ENCODE data around the gene QSOX2. TPM values are rescaled to one million over a fixed set of nuclear protein-coding genes. Genes with fewer than 3 reads are reported as not detected.

QSOX2 gene
- total RNA-seq (ENCODE audit: low replicate concordance), result 3.3 and 7.9 TPM in 2 replicates

GRCh38 chr9:136245219-136246150, at the start of gene QSOX2:
TSS of gene QSOX2 (minus strand) at chr9:136245812. CDS start at chr9:136245803, 9 bp downstream.

GRCh38 chr9:136204838-136205706, 40.5 kb downstream of the QSOX2 start, which contains the start of gene LHX3:
TSS of gene LHX3 (minus strand) at chr9:136205128. CDS start at chr9:136205012, 116 bp downstream.

Other genes with a start within 250 kb of the QSOX2 start
- gene NACC2, start 150.5 kb downstream of the QSOX2 start, total RNA-seq (ENCODE audit: low replicate concordance), result 11.9 and 21.5 TPM in 2 replicates
- gene TMEM250, start 126.9 kb downstream of the QSOX2 start, total RNA-seq (ENCODE audit: low replicate concordance), result 32.2 and 39.1 TPM in 2 replicates
- gene LHX3, start 40.7 kb downstream of the QSOX2 start, total RNA-seq (ENCODE audit: low replicate concordance), result not detected in 2 replicates
- gene CCDC187, start 58.3 kb upstream of the QSOX2 start, total RNA-seq (ENCODE audit: low replicate concordance), result under 0.01 TPM in 1 of 2 replicates, not detected in the other
- 33.7 and 35.2 TPM in 2 replicates for gene GPSM1, start 81.7 kb upstream of the QSOX2 start, total RNA-seq (ENCODE audit: low replicate concordance)
- gene DNLZ, start 117.9 kb upstream of the QSOX2 start, total RNA-seq (ENCODE audit: low replicate concordance), result 5.0 and 10.4 TPM in 2 replicates
- gene CARD9, start 127.9 kb upstream of the QSOX2 start, total RNA-seq (ENCODE audit: low replicate concordance), result 0.53 and 0.59 TPM in 2 replicates
- 2.7 and 4.9 TPM in 2 replicates for gene SNAPC4, start 154.4 kb upstream of the QSOX2 start, total RNA-seq (ENCODE audit: low replicate concordance)
- 17.3 and 28.6 TPM in 2 replicates for gene ENTR1, start 164.8 kb upstream of the QSOX2 start, total RNA-seq (ENCODE audit: low replicate concordance)
- gene PMPCA, start 164.8 kb upstream of the QSOX2 start, total RNA-seq (ENCODE audit: low replicate concordance), result 29.3 and 46.5 TPM in 2 replicates
- gene INPP5E, start 194.0 kb upstream of the QSOX2 start, total RNA-seq (ENCODE audit: low replicate concordance), result 2.9 and 3.8 TPM in 2 replicates
- 7.0 and 17.8 TPM in 2 replicates for gene SEC16A, start 237.2 kb upstream of the QSOX2 start, total RNA-seq (ENCODE audit: low replicate concordance)